Left renal cortex interstitium (tissue), 4 donors: ENCODE measurements around the gene CACNA1D. TPM values are rescaled to one million over a fixed set of nuclear protein-coding genes. Genes with fewer than 3 reads are reported as not detected.

ENCODE experiments used
- DNase-seq, 4 donors: peaks; one replicate each; pipeline ENCODE4 v3.0.0-alpha.2; 2013; ENCODE audit warnings: low read depth in 4 of 4, low spot score in 2 of 4, missing footprints in 1 of 4
- polyA plus RNA-seq, 4 donors: library from polyadenylated mRNA; unstranded; fragments of 120-200 nt; gene quantifications; one replicate each; pipeline ENCODE4 v1.2.1, GENCODE V29; 2013; ENCODE audit not compliant: insufficient read length in 4 of 4

Gene CACNA1D
- polyA plus RNA-seq, 4 donors = 10.8 to 17.0 (median 13.3) TPM

GRCh38 chr3:53862241-53862640, 367.8 kb downstream of the CACNA1D start:
- no peak for DNase-seq

GRCh38 chr3:53863145-53863544, 368.7 kb downstream of the CACNA1D start:
- no peak for DNase-seq

Other genes with a start within 250 kb of the CACNA1D start
- 100 to 1,000 TPM in 3 of 4 donors, 10 to 100 TPM in 1; 91.0 to 127 (median 110) TPM for gene TKT, start 238.6 kb upstream of the CACNA1D start, polyA plus RNA-seq
- 10 to 100 TPM; 24.9 to 36.5 (median 31.1) TPM for gene DCP1A, start 147.1 kb upstream of the CACNA1D start, polyA plus RNA-seq